GM12875 (cell line): Measurements from ENCODE around the gene FAM53B.

Experiments used
- H3K4me3 ChIP-seq: one replicate; pipeline ENCODE4 v1.5.1; 2011; ENCODE audit warnings: low read depth, low read length, control low read depth
- TF ChIP-seq, protein P1 (sequence below): IDR thresholded peaks from 2 replicates; pipeline ENCODE4 v1.5.1; 2011; ENCODE audit warnings: low read depth, mild to moderate bottlenecking, control low read depth, inconsistent platforms, low read length, moderate library complexity, borderline replicate concordance; ENCODE audit not compliant: insufficient read depth

Gene FAM53B

DNA sequence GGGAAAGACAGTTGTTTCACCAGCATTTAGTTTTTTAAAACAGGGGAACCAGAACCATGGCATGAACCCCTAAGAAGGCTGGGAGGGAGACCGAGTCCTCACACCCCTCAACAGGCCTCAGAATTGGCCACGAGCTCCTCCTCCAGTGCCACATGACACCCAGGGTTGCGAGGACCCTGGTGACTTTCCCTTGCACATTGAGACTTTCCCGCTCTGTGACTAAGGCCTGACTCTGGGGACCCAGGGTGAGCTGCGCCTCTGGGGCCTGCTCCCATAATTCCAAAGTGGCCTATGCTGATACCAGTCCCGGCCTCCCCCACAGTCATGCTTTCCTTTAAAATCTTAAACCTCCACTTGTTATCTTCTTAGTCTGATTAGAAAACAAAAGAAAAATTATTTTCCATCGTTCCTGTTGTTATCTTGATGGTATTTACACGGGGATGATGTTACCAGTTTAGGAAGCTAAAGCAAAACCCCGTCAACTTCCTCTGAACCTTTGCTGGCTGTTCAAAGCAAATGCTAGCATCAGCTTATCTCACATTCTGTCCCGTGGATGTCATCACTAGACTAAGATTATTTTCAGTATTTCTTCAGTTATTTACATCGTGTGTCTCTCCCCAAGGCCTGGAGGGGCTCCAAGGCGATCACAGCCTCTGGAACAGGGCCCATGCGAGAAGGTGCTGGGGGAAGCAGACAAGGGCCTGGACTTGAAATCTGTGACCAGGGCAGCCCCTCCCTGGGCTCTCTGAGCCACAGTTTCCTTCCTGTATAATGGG is 42.1 kb downstream of the FAM53B start:
- no peak overlapping the region for H3K4me3 ChIP-seq
- TF ChIP-seq, protein P1, sequence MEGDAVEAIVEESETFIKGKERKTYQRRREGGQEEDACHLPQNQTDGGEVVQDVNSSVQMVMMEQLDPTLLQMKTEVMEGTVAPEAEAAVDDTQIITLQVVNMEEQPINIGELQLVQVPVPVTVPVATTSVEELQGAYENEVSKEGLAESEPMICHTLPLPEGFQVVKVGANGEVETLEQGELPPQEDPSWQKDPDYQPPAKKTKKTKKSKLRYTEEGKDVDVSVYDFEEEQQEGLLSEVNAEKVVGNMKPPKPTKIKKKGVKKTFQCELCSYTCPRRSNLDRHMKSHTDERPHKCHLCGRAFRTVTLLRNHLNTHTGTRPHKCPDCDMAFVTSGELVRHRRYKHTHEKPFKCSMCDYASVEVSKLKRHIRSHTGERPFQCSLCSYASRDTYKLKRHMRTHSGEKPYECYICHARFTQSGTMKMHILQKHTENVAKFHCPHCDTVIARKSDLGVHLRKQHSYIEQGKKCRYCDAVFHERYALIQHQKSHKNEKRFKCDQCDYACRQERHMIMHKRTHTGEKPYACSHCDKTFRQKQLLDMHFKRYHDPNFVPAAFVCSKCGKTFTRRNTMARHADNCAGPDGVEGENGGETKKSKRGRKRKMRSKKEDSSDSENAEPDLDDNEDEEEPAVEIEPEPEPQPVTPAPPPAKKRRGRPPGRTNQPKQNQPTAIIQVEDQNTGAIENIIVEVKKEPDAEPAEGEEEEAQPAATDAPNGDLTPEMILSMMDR: no peak

DNA sequence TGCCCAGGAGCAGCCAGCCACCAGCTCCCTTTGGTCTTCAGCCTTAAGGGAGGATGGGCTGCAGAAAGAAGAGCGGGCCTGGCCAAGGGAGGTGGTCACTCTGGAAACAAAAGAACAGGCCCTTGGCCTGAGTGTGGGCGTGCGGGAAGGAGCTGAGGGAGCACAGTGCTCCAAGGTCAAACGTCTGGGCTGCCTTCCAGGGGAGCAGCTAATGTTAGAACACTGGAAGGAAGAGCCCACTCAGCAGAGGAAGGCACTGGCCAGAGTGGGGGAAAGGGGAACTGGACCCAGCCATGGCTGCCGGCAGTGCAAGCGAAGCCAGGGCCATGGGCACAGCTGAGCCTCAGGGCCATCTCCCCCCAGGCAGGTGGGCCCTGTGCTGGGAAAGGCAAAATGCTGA is 42.7 kb downstream of the FAM53B start:
- TF ChIP-seq, protein P1: no peak
- H3K4me3 ChIP-seq: no peak overlapping the region

DNA sequence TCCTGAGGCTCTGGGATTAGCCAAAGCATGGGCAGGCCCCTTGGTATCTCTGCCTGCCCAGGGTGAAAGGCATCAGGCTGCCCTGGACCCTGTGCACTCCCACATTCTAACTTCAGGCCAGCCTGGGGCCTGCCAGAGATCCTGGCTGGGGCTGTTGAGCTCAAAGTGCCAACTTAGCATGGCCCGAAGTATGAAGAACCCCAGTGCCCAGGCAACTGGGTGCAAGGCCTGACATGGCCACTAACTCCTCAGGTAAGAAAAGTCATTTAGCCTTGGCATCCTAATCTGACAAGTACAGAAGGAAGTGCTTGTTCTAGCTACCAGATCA is 43.2 kb downstream of the FAM53B start:
- TF ChIP-seq, protein P1: no peak
- no peak overlapping the region for H3K4me3 ChIP-seq

DNA sequence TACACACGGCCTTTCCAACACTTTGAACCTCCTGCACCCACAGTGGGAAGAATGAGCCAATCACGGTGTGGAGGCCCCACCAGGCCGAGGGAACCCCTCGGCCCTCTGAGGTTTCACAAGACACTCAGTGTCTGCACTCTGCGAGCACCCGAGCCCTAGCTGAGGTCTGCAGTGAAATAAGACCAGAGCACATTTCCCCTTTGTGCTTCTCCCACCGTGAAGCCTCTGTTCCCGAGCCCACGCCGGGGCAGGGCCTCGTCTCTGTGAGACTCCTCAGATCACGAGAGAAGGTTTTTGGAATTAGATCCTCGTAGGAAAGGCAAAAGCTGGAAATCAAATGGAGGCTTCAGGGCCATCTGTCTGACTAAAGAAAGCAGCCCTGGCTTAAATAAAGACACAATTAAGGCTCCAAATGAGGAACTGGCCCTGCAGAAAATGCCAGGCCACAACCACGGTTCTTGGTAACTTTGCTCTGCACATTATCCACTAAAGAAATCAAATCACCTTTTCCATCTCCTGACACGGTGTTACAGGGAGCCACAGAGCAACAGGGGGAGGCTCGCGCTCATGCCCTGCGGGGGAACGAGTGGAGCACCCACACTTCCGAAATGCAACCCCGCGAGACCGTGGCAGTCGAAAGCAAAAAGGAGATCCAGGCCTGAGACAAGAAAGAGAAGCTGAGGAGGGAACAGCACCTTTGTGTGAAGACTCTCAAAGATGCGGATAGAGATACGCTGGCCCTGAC is 43.7 kb downstream of the FAM53B start:
- TF ChIP-seq, protein P1: no peak
- no peak overlapping the region for H3K4me3 ChIP-seq

DNA sequence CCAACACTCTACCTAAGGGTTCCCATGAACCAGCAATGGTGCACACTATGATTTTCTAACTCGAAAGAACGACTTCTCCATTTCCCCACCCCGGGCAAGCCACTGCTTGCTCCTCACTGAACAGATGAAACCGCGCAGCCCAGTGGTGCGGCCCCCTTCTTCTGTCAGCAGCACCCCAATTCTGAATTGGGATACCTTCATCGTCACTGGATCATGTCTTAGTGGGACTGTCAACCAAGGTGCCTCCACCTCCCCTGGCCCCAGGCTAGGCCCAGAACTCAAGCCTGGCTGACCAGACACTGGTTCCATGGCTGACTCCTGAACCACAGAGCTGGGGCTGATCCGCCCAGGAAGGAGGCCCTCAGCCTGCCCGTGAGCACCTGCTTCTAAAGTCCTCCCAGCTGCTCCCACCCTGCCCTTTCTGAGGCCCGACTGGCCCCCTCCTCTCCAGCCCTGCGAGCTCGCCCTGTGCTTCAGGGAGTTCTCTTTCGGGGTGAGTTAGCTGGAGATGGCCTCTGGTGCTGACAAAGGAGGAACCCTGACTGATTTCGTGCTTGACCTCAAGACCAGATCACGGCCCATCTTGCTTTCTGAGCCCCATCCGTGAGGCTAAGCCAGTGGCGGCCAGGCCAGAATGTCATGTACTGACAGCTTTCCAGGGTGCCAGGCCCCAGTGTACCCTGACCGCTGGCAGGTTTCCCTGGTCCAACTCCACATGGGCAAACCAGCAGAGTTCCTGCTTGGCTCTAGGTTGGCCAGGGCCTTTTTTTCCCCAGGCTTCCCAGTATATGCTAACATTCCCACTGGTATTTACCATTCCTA is 44.5 kb downstream of the FAM53B start:
- H3K4me3 ChIP-seq: no peak overlapping the region
- TF ChIP-seq, protein P1: no peak

DNA sequence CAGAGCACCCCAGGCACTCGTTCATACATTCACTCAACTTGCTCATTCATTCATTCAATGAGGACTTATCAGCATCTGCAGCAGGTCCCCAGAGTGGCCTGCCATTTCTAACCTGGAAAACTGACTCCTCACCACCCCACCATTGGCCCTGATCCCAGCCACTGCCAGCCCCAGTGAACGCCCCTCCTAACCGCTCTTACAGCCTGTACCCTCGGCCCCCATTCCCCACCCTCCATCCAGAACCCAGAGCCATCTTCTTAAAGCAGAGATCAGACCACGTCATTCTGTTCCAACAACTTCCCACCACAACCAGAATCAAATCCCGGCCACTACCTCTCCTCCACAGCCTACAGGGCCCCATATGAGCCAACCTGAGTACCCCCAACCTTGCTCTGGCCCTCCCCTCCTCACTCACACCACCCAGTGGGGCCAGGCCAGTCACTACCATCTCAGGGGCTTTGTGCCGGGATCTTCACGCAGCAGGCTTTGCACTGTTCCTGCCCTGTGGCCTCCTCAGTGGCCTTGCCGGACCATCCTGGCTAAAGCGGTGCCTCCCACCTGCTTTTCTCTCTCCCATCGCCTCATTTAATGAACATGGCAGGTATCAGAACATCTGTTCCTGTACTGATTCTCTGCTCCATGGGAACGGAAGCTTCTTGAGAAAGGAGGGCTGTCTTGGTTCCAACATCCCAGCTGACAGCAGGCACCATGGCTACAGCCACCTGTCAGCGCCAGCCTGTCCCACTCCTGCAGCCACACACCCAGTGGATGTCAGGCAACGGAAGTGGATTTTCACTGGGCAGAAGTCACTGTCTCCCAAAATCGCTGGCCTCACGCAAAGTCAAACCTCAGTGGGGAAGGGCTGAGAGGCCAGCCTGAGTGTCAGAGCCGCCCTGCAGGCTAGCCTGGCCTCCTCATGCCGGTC is 45.4 kb downstream of the FAM53B start:
- no peak overlapping the region for H3K4me3 ChIP-seq
- TF ChIP-seq, protein P1: no peak
